Neural progenitor cell (in vitro differentiated cells): ENCODE measurements around the gene HSBP1L1.

ENCODE experiments used
- CTCF ChIP-seq: fragments of 200-600 bp; sonication (generic); IDR thresholded peaks from 2 replicates; pipeline ENCODE4 v1.5.1; 2017; ENCODE audit warnings: antibody characterized with exemption, mild to moderate bottlenecking
- EZH2phosphoT487 ChIP-seq: fragments of 200-600 bp; sonication (generic); IDR thresholded peaks from 2 replicates; pipeline ENCODE4 v1.6.1; 2017; ENCODE audit warnings: antibody characterized with exemption

- TF ChIP-seq CTCF (no peak), EZH2phosphoT487 (no peak)
Measured at GRCh38 chr18:79982736-79983135, 18.3 kb downstream of the HSBP1L1 start.
